DMS114 treated with DMSO at 0.1 percent for 48 hours (cell line): ENCODE data around the gene MARF1.
"Not testable (repeated sequence)": the region's sequence is repeated elsewhere in the genome, so short reads cannot be mapped to it uniquely, and the experiment has no call there.

Experiments used
- DNase-seq: peaks from one replicate; lab custom pipeline; 2025; ENCODE audit not compliant: unreplicated experiment; lab: John Stamatoyannopoulos, UW

The MARF1 gene

GRCh38 chr16:15621889-15622288 is 21.1 kb downstream of the MARF1 start:
- DNase-seq, result no peak

DNA sequence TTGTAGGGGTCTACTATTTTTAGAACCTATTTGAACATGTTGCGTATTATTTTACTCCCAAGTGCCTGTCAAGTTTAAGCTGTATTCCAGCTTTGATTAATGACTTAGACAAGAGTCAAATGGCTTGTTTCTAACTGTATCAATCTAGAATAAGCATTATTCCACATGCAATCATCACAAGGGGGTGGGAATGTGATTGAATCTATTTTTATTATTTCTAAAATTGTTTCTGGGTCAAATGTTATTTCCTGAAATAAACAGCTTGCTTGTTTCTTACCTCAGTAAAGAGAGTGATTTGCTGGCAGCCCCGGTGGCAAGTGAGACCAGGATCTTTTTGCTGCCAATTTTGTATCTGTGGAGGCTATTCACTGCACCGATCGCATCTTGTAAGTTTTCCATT is 21.5 kb downstream of the MARF1 start:
- no peak for DNase-seq

DNA sequence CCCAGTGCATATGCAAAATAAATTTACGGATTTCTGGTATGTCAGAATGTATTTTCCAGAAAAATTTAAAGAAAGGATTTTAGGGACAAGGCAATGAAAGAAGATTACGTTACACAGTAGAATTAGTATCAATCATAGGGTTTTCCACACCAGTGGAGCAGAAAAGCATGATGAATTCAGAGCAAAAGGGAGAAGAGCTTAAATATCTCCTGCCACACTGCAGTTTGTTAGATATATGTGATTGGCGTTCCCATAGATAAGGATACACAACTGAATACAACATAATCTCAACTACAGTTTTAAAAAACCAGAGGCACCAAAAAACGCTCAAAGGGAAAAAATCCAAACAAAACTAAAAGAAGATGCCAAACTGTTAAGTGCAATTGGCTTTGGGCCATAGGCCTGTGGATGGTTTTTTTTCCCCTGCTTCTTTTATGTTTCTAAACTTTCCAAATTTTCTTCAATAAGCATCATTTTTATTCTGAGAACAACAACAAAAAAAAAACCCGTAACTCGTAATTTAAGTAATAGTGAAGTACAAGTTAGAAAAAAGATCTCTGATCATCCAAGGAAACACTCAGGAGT is 22.3 kb downstream of the MARF1 start:
- no peak for DNase-seq

- no peak for DNase-seq
Observed at GRCh38 chr16:15618392-15618791, 24.6 kb downstream of the MARF1 start.

GRCh38 chr16:15617901-15618300 is 25.1 kb downstream of the MARF1 start:
- DNase-seq, result no peak

GRCh38 chr16:15616475-15617165 is 26.3 kb downstream of the MARF1 start:
- DNase-seq, result no peak

DNA sequence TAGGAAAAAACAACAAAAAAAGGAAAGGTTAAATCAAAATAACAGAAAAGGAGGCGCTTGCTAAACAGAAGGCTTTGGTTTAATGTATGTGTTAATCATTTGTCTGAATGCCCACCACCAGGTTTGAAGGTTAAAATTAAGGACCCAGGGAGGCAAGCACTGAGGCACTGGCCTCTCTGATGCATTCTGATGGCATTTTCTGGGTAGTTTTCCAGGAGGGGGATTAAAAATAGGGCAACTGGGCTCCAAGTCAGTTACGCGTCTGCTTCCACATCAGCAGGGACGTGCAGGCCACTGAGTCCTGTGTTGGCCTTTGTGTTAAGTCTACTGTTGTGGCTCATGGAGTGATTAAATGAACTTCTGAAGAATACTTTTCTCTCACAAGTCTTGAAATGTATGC is 26.9 kb downstream of the MARF1 start:
- no peak for DNase-seq

DNA sequence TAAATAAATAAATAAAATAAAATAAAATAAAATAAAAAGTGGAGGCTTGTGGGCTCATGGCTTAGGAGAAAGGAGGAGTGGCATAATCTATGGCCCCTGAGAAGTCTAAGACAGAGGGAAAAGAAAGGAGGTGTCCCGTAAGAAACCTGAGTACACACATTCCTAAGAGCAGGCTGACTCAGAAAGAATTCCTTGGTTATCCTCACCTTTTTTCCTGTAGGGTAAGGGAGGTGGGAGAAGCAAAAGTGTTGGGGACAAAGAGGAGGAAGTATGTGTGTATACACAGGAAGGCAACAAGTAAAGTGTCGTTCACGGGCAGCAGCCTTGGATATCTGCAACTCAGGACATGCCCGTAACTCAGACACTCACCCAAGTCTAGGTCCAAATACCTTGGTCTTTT is 29.3 kb downstream of the MARF1 start:
- no peak for DNase-seq

DNA sequence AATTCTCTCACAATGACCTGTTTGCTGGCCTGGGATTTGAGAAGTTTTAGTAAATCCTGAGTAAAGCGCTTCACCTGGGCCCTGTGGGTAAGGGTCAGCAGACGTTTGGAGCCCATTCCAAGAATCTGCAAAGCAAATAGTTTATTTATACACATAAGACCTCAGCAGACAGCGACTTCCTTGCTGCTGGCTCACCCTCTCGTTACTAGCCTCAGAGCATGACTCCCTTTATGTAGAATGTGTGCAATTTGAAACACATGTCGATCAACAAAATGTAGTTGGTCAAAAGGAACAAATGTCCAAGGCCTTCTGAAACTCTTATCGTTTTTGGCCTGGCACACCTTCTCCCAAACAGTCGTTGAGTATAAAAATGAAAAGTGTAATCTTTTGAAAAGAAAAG is 31.3 kb downstream of the MARF1 start:
- DNase-seq, result no peak

DNA sequence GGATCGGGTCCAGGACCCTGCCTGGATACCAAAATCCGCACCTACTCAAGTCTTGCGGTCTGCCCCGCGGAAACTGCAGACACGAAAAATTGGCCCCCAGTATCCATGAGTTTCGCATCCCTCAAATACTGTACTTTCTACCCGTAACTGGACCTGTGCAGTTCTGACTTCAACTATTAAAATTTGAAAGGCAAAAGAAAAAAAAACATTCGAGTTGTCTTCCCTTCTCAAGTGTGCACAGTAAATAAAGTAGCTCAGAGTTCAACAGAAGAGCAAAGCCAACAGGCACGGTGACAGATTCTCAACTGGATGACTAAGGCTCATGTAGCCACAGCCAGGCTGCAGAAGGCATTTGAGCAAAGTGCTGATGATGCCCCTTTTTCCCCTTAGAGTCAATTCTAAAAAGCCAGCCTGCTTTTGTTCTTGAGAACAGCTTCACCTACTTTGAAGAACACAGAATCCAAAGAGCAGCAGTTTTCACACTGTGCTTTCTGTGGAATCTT is 32.5 kb downstream of the MARF1 start:
- no peak for DNase-seq

DNA sequence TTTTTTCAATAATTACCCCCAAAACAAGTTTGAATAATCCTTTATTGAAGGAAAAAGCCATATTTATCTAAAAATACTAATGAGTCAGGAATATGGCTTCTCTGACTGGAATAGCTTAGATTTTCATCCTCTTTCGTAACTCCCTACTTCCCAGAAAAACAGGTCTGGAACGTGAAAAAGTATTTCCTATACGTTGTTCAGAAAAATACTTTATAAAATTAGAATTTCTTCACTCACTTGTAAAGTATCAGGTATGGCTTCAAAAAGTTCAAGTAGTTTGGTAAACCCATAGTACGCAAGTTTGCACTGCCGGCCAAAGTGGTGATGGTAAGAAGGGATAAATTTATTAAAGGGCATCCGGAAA is 33.7 kb downstream of the MARF1 start:
- no peak for DNase-seq

GRCh38 chr16:15608398-15609285 is 34.3 kb downstream of the MARF1 start:
- no peak for DNase-seq

DNA sequence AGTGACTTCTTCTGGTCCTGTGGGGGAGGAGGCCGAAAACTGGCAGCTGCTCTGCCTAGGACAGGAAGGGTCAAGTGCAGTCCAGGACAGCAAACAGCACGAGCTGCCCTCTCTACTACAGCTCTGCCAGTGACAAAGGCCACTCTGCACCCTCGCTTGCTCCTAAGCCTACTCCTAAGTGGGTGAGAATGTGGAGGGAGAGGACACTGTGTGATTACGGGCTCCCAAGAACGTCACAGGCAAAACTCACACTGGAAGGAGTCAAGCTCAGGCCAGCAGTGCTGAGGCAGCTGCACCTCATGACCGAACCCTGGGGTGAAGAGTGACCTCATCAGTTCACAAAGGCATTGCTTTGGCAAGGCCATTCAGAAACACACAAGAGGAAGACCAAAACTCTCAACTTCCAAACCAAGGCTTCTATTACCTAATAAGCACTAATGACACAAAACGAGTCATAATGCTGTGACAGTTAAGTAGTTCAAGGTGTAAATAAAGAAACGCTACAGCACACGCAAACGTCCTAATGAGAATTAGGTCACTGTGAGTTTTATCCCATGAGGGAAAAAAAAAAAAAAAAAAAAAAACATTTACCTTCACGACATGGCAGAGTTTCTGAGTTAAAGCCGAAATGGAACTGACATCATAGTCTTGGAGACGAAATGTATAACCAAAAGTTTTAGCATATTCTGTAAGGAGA is 35.1 kb downstream of the MARF1 start:
- DNase-seq, result no peak

GRCh38 chr16:15607221-15607699 is 35.7 kb downstream of the MARF1 start:
- not testable (repeated sequence) for DNase-seq

DNA sequence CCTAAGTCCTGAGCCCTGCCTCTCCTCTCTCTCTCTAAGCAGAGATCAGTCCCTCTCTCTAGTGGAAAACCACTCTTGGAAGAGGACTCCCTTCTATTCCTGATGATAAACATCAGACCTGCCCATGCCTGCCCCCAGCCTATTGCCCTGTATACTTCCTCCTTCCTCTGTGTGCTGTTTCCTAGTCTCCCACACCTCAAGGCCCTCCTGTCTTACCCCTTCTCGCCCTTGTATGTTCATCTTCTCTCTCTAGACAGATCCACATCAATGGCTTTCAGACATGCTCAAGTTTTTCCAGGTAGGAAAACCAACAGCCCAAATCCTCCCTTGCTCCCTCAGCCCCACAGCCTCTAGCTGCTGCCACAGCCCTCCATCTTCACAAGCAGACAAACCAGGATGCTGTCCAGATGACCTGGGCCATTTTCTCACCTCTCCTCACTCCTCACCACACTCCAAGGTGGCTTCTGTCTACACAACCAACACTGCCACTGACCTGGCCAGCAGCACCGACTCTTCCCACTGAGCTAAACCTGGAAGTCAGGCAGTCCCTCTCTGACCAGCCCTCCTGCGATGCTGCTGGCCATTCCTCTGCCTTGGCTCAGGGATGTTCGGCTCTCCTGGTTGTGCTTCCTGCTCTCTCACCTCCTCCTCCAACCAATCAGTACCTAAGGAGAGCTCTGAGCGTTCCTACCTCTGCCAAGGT is 36.3 kb downstream of the MARF1 start:
- no peak for DNase-seq

DNA sequence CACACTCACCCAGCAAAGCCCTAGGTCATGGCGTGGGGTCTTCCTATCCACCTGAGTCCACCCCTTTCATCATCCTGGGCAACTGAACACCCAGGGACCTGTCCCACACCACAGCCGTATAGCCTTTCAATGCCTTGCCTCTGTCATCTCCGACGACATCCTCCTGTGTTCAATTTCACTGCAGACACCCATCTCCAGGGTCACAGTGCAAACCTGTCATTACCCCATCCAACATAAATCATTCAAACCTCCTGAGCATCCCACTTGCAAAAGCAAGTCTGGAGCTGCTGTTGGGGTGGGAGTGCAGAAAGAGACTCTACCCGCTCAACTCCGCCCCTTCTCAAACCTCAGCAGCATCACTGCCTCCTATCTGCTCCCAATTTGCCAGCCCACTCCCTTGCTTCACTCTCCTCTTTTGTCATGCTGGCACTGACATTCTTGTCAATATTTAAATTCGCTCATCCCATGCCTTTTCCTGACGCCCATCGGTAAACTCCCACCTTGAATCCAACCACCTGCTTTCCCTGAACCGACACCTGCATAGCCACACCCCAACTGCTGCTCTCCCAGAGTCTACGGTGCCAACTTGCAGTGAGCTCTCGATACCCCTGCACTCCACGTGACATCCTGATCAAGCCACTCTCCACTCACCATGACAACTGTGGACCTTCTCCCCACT is 37.0 kb downstream of the MARF1 start:
- DNase-seq, result no peak

GRCh38 chr16:15604460-15605440 is 38.2 kb downstream of the MARF1 start:
- no peak for DNase-seq

DNA sequence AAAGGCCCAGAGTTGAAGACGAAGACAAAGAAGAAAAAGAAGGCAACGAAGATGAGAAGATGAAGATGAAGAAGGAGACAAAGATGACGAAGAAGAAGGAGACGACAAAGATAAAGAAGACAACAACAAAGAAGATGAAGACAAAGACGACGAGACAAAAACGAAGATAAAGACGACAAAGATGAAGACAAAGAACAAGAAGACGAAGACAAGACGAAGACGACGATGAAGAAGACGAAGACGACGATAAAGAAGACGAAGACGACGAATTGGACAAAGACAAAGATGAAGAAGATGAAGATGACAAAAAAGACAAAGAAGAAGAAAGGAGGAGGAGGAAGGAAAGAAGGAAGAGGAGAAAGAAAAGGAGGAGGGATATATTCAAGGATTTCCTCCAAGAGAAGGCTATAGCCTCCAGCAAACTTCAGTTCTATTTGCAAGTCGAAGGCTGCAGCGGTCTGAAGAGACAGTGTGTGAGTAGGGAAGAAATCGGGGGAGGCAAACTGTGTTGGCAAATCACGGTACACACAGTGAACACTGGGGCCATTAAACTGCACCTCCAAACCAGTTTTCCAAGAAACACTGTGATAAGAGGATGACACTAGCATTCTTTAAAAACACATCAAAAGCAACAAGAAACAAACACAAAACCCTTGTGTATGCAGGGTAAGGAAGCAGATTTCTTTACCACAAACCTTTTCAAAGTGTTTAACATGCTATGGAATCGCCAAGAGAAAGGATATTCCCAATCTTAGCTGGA is 40.5 kb downstream of the MARF1 start:
- DNase-seq, result no peak
